Activated naive CD4-positive, alpha-beta T cell treated with anti-CD3 and anti-CD28 coated beads, Interleukin-2, amount 50 U/mL, for 72 hours (primary cell): ENCODE measurements around the gene S100A7A. TPM values are rescaled to one million over a fixed set of nuclear protein-coding genes. Genes with fewer than 3 reads are reported as not detected.
"Not testable (repeated sequence)": the region's sequence is repeated elsewhere in the genome, so short reads cannot be mapped to it uniquely, and the experiment has no call there.

Source experiments
- ATAC-seq, 2 donors: fragments of 150-1000 bp; cut with Tn5 transposase; 2 replicates each; pipeline ENCODE4 v1.10.0; 2021; ENCODE audit warnings: mild to moderate bottlenecking in 2 of 2, moderate library complexity in 2 of 2
- DNase-seq, 2 donors: peaks; one replicate each; pipeline ENCODE4 v3.0.0; 2021 to 2022; ENCODE audit warnings: low spot score in 2 of 2
- H3K27ac Mint-ChIP-seq, 2 donors: one replicate each; pipeline ENCODE4 v1.8.0; 2022; ENCODE audit warnings: mild to moderate bottlenecking in 2 of 2, mixed read lengths in 2 of 2
- H3K36me3 Mint-ChIP-seq, 2 donors: one replicate each; pipeline ENCODE4 v1.8.0; 2022; ENCODE audit warnings: mixed read lengths in 2 of 2
- H3K9me3 Mint-ChIP-seq, 2 donors: one replicate each; pipeline ENCODE4 v1.8.0; 2022; ENCODE audit warnings: mixed read lengths in 2 of 2
- total RNA-seq, 2 donors: library from RNA; stranded (reverse); gene quantifications; one replicate each; pipeline ENCODE4 v1.2.3, GENCODE V29; 2022

The S100A7A gene
- total RNA-seq, 2 donors from 2014 or later = not detected

DNA sequence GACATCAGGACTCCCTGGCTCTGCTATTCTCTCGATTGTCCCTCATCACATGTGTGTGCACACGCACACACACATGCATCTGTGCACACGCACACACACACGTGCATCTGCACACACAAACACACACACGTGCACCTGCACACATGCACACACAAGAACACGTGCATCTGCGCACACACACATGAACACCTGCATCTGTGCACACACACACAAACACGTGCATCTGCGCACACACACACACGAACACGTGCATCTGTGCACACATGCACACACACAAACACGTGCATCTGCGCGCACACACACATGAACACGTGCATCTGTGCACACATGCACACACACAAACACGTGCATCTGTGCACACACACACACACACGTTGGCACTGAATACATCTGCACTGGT lies 14.7 kb downstream of the S100A7A start:
- H3K9me3 Mint-ChIP-seq = no peaks in the 10 kb centered on the region
- no peak for ATAC-seq
- DNase-seq = no peak
- H3K36me3 Mint-ChIP-seq = no peaks in the 10 kb centered on the region
- H3K27ac Mint-ChIP-seq = no peak overlapping the region

DNA sequence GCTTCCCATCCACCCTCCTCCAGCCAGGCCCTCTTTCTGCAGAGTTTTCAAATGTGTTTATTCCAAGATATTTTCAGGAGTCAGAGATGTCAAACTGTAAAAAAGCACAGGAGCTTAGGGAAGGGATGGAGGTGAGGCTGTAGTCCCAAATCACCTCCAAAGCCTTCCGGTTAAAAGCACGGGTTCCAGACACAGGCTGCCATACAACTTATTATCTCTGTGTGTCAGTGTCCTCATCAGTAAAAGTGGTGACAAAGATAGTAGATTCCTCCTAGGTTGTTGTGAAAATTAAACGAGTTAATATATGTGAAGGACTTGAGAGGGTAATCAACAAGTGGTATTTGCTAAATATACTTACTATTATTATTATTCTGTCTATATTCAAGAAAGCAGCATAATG lies 15.1 kb downstream of the S100A7A start:
- Mint-ChIP-seq H3K9me3 (no peaks in the 10 kb centered on the region), H3K36me3 (no peaks in the 10 kb centered on the region), H3K27ac (no peak overlapping the region)
- no peak for DNase-seq
- ATAC-seq = no peak

DNA sequence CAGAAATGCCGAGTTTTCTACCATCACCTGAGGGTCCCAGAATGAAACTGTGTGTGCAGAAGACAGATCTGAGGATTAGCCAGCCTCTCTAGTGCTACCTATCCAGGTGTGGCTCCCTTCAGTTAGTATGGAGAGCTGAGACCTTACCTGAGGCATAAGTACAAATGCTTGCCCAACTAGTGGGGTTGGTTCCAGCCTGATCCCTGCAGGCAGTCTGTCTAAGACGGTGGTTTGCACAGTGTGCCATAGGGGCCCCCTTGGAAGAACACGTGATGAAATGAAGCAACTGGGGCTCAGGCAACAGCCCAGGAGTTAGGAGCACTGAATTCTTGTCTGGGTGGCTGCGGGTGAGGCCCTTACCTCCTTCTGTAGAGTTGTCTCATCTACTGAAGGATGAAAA lies 15.6 kb downstream of the S100A7A start:
- H3K36me3 Mint-ChIP-seq = no peaks in the 10 kb centered on the region
- H3K27ac Mint-ChIP-seq = no peak overlapping the region
- H3K9me3 Mint-ChIP-seq = no peaks in the 10 kb centered on the region
- DNase-seq (no peak), ATAC-seq (no peak)

DNA sequence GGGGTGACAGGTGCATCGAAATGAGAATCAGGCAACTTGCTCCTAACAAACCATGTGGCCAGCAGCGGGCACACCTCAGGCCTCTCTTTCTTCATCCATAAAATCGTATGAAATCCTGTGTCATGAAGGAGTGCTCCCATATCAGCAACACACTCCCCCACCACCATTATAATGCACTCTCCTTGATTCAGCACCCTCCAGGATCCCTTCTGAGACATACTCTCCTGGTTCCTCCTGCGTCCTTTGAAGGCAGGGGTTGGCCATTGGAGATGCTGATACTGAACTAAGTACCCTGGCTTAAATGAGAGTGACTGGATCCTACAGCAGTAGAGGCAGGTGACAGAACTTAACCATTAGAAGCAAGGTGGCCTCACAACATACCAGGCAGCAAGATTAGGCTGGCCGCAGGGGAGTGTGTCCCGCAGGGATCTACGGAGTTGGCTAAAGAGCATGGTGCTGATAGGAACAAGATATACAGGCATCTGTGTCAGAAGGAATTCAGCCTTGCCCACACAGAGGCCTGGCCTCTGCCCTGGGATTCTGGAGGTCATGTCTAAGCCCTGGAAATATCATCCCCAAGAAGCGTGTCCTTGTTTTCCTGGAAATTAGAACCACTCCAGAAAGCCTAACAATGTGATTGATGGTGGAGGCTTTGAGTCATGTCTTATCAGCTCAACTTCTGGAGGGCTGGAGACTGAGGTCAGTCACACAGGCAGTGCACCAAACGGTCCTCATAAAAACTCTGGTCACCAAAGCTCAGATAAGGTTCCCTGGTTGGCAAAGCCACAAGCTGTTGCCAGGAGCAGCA lies 16.8 kb downstream of the S100A7A start:
- Mint-ChIP-seq H3K9me3 (no peaks in the 10 kb centered on the region), H3K36me3 (no peaks in the 10 kb centered on the region), H3K27ac (no peak overlapping the region)
- DNase-seq = no peak
- no peak for ATAC-seq

DNA sequence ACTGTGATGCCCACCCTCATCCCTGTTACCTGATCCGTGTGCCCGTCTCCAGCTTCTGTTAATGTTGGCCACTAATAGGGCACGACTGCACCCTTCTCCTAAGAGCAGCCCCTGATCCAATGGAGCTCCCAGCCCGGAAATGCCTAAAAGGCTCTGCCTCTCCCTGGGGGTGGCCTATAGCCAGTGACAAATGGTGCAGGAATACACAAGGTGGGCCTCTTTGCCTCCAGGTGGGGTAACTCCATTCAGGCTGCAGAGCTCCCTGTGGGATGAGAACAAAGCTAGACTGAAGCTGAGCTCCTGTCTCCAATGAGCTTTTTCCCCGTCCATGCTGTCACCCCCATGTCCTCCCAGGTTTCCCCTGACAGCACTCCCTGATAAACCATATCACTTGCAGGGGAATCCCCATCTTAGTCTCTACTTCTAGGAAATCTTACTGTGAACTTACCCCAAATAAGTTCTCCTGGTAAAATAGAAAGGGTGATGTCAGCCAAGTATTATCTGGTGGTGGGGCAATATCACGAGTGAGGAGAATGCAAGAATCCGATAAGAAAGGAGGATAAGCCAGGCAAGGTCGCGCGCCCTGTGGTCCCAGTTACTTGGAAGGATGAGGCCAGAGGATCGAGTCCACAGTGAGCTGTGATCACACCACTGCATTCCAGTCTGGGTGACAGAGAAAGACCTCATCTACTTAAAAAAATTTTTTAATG lies 18.6 kb downstream of the S100A7A start:
- no peaks in the 10 kb centered on the region for H3K9me3 Mint-ChIP-seq
- no peaks in the 10 kb centered on the region for H3K36me3 Mint-ChIP-seq
- no peak for ATAC-seq
- DNase-seq = no peak
- H3K27ac Mint-ChIP-seq = no peak overlapping the region

DNA sequence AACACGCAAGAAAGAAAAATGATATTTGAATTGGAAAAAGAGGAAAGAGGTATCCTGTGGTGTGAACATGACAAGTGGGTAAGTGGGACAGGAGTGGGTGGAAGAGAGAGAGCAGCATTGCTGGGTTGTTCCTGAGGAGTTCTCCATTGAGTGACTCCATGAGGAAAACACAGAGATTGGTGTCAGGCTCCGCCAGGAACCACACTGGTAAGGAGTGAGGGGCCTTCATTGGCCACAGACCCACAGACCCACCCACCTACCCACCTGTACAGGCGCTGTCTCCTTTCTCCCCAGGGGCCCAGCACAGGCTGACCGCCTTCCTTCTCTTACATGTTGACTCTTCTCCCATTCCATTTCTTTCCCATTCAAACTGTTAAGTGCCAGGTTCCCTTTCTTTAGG lies 20.9 kb downstream of the S100A7A start:
- ATAC-seq (no peak), DNase-seq (no peak)
- no peaks in the 10 kb centered on the region for H3K36me3 Mint-ChIP-seq
- no peak overlapping the region for H3K27ac Mint-ChIP-seq
- no peaks in the 10 kb centered on the region for H3K9me3 Mint-ChIP-seq

DNA sequence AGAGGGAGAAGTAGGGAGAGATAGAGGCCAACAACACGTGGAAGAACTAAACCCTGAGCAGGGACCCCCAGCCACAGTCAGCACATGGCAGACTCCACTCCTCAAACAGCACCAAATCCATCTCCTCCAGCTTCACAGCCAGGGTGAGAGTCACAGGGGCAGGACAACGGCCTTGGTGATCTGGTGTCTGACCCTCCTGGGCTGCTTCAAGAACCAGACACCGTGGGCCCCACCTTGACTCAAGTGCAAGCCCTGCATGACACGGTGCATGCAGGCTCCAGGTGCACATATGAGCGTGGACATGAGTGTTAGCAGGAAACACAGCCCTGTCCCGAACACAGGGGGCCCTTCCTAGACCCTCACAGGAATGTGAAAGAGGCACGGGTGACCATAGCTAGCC lies 22.3 kb downstream of the S100A7A start:
- Mint-ChIP-seq H3K9me3 (no peaks in the 10 kb centered on the region), H3K27ac (no peak overlapping the region), H3K36me3 (no peaks in the 10 kb centered on the region)
- DNase-seq = no peak
- ATAC-seq = no peak

DNA sequence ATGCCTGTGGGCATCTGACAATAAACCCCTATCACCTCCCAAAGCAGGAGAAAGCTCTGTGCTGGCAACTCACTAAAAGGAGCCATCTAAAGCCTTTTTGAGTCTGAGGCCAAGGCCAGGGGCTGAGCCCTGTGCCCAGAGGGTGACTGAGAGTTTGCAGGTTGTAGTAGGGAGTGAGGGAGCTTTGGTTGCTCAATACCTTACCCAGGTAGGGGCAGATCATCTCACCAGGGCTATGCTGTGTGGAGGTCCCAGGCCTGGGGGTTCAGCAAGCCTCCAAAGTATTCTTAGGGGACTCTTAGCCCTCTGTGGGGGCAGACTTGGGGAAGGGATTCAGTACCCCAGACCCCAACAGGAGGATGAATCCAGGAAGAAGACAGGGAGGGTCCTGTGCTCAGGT lies 23.0 kb downstream of the S100A7A start:
- no peaks in the 10 kb centered on the region for H3K36me3 Mint-ChIP-seq
- H3K9me3 Mint-ChIP-seq = no peaks in the 10 kb centered on the region
- H3K27ac Mint-ChIP-seq = peak overlapping the region in 1 of 2 donors; percentile 9

DNA sequence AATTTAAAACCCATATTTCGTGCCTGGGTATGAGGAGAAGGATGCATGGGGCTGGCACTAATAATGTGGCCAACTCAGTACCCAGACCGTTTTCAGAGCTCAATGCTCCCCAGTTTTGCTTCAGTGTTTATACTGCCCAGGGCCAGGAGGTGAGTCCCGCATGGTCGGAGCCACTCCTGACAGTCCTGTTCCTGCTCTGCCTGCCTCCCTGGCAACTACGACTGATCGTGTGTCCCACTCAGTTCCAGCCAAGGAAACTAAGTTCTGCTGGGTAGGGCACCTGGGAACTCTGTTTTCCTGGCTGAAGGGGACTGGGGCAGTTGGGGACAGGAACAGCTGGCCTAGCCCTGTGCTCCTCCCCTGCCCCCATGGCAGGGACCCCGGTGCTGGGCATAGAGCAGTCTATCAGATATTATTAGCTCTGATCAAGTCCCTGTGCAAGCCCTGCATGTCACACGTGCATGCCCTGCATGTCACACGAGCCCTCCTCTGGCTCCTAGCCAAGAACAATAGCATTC lies 25.0 kb downstream of the S100A7A start:
- H3K9me3 Mint-ChIP-seq = no peaks in the 10 kb centered on the region
- no peak for ATAC-seq

More for the DNA sequence above, 23.0 kb downstream of the S100A7A start:
- ATAC-seq = no peak
- no peak for DNase-seq

DNA sequence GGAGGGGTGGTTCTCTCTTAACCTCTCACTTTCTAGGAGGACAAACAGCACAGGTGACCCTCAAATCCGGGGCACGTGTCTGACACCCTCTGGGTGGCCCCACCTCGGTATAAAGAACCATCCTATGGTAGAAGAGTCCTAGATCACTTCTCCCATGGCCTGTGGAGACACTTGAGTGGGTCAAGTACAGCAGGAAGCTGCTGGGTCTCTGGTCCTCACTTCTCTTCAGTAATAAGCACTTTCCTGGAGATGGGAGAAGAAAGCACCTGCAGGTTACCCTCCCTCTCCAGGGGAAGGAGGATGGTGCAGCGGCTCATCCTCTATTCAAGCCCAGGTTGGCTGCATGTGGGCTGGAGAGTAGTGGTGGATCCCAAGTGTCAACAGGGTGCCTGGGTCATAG lies 27.2 kb downstream of the S100A7A start:
- Mint-ChIP-seq H3K36me3 (no peaks in the 10 kb centered on the region), H3K9me3 (no peaks in the 10 kb centered on the region), H3K27ac (no peak overlapping the region)
- ATAC-seq = no peak
- no peak for DNase-seq

More for the DNA sequence above, 25.0 kb downstream of the S100A7A start:
- no peaks in the 10 kb centered on the region for H3K36me3 Mint-ChIP-seq
- no peak overlapping the region for H3K27ac Mint-ChIP-seq
- no peak for DNase-seq

DNA sequence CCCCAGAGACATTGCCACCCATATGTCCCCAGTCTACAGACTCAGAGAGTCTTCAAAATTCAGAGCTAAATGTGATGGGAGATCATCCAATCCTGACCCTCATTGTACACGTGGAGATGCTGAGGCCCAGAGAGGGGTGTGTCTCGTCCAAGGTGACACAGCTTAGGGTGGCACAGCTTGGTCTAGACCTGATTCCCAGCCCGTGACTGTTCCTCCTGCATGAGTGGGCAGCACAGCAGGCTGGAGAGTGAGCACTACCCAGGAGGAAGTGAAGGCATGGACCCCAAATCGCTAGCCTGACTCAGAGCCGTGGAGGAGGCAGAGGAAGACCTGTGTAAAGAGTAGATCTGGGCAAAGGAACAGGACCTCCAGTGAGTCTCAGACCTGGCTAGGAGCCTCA lies 27.8 kb downstream of the S100A7A start:
- no peaks in the 10 kb centered on the region for H3K36me3 Mint-ChIP-seq
- H3K27ac Mint-ChIP-seq = no peak overlapping the region
- no peaks in the 10 kb centered on the region for H3K9me3 Mint-ChIP-seq
- ATAC-seq = no peak
- no peak for DNase-seq

DNA sequence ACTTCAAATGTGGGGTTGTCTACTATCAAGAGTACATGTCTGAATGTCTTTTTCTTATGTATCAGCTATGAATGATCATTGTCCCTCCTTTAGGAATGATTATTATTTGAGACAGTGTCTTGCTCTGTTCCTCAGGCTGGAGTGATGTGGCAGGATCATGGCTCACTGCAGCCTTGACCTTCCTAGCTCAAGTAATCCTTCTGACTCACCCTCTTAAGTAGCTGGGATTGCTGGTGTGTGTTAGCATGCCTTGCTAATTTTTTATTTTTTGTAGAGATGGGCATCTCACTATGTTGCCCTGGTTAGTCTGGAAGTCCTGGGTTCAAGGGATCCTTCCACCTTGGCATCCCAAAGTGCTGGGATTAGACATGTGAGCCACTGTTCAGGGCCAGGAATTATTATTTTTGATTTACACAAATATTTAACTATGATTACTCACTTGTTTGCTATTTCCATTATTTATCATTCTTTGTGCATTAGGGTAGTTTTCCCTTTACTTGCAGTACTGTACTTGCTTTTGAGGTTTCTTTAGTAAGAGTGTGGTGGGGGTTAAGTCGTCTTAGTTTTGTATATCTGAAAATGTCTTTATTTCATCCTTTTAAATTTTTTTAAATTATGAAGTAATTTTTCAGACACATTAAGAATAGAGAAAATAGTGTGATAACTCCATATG lies 31.3 kb downstream of the S100A7A start:
- DNase-seq (no peak), ATAC-seq (no peak)
- no peaks in the 10 kb centered on the region for H3K36me3 Mint-ChIP-seq
- no peaks in the 10 kb centered on the region for H3K9me3 Mint-ChIP-seq
- no peak overlapping the region for H3K27ac Mint-ChIP-seq

DNA sequence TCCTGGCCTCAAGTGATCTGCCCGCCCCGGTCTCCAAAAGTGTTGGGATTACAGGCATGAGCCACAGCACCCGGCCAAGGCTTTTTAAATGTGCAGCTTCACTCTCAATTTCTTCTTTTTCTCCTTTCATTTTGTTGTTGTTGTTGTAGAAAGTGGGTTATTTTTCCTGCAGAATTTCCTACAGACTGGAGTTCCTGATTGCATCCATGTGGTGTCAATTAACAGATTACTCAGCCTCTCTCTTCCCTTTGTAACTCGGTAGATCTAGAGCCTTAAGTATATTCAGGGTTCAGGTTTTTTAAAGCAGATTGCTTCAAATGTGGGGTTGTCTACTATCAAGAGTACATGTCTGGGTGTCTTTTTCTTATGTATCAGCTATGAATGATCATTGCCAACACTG lies 32.5 kb downstream of the S100A7A start:
- H3K9me3 Mint-ChIP-seq = not testable (repeated sequence)

DNA sequence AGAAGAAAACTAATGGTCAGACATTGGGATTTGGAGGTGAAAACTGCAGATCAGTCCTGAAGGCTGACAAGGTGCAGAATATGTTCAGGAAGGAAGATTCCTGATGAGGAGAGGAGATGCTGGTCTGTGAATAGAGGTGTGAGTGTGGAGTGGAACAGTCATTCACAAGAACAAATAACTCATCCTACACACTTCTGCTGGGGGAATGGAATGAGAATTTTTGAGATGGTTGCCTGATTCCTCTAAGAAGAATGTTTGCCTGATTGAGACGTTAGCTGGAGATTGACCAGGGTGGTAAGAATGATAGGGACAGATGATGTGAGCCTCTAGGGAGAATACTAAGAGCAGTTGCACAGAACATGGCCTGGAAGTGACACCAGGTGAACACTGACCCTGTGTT lies 40.1 kb downstream of the S100A7A start:
- no peak for DNase-seq
- no peaks in the 10 kb centered on the region for H3K36me3 Mint-ChIP-seq
- no peak overlapping the region for H3K27ac Mint-ChIP-seq
- no peaks in the 10 kb centered on the region for H3K9me3 Mint-ChIP-seq
- no peak for ATAC-seq

More for the DNA sequence above, 32.5 kb downstream of the S100A7A start:
- H3K27ac Mint-ChIP-seq, DNase-seq, H3K36me3 Mint-ChIP-seq, ATAC-seq: not testable (repeated sequence)

DNA sequence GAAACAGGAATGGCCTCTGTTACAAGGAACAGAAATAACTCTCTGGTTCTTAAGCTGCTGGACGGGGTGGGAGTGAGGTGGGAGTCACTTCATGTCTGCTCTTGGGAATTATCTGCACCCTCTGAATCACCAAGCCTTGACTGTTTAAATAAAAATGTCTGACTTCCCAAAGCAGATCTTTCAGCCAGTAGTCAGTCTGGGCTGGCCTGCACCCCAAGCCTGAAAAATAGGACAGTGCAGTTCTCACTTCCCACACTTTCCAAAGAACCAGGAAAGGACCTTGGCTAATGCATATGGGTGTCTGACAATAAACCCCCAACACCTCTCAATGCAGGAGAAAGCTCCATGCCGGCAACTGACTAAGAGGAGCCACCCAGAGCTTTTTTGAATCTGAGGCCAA lies 43.3 kb downstream of the S100A7A start:
- ATAC-seq (no peak), DNase-seq (no peak)
- Mint-ChIP-seq H3K9me3 (no peaks in the 10 kb centered on the region), H3K27ac (no peak overlapping the region), H3K36me3 (no peaks in the 10 kb centered on the region)

DNA sequence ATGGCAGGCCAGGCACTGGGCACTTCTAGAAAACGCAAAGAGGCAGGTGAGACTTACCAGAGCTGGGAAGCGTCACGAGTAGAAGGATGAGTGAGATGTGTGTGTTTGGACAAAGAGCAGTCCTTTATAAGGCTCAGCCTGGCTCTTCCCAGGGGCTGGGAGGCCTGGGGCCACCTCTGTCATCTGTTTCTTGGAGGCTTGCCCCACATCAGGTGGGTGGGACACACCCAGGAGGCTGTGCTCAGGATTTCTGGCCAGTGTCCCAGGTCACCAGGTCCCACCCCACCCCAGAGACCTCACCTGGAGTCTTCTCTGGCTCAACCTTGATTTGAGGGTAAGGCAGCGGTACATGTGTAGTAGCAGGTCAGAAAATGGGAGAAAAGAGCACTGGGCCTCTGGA lies 44.2 kb downstream of the S100A7A start, which contains the start of gene S100A7:
Gene S100A7, minus strand, starts transcription at position 101 of the 400 bp plus-strand sequence. CDS start 1,638 bp downstream, outside the sequence.
- no peaks in the 10 kb centered on the region for H3K9me3 Mint-ChIP-seq
- ATAC-seq = no peak

DNA sequence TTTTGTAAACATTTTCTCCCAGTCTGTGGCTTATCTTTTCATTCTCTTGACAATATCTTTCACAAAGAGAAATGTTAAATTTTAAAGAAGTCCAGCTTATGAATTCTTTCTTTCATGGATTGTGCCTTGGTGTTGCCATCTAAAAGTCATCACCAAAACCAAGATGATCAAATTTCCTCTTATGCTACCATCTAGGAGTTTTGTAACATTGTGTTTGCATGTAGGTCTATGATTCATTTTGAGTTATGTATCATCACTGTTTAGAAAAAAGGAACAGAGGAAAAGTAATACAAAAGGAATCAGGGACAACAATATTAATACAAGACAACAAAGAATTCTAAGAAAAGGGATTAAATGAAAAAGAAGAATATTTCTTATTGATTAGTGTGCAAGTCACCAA lies 46.4 kb downstream of the S100A7A start:
- not testable (repeated sequence) for ATAC-seq, H3K27ac Mint-ChIP-seq, DNase-seq, H3K36me3 Mint-ChIP-seq, H3K9me3 Mint-ChIP-seq

More for the DNA sequence above, 44.2 kb downstream of the S100A7A start, which contains the start of gene S100A7:
- Mint-ChIP-seq H3K36me3 (no peaks in the 10 kb centered on the region), H3K27ac (no peak within 1 kb of the TSS)
- no peak for DNase-seq
